HAP-1 (cell line): ENCODE data around the gene ZNHIT2.
A peak's percentile ranks its signal among the peaks of the same experiment; 100 is the strongest.
"Not testable (repeated sequence)": the region's sequence is repeated elsewhere in the genome, so short reads cannot be mapped to it uniquely, and the experiment has no call there.

Source experiments
- DNase-seq, 2 experiments: peaks; one replicate each; pipeline ENCODE4 v3.0.0-alpha.2; 2016 to 2020; ENCODE audit warnings: low spot score in 2 of 2
- H3K27me3 ChIP-seq: fragments of 250-450 bp; sonication (Bioruptor Pico); 2 replicates; pipeline ENCODE4 v1.5.1; 2020; ENCODE audit warnings: low read depth, mild to moderate bottlenecking, moderate library complexity
- H3K36me3 ChIP-seq: fragments of 250-450 bp; sonication (Bioruptor Pico); replicated peaks from 2 replicates; pipeline ENCODE4 v1.5.1; 2020; ENCODE audit warnings: mild to moderate bottlenecking
- H3K4me1 ChIP-seq: fragments of 250-450 bp; sonication (Bioruptor Pico); 2 replicates; pipeline ENCODE4 v1.5.1; 2020; ENCODE audit warnings: mild to moderate bottlenecking
- H3K4me3 ChIP-seq: fragments of 250-450 bp; sonication (Bioruptor Pico); 2 replicates; pipeline ENCODE4 v1.5.1; 2020; ENCODE audit warnings: mild to moderate bottlenecking, moderate library complexity
- H3K9me3 ChIP-seq: fragments of 250-450 bp; sonication (Bioruptor Pico); 2 replicates; pipeline ENCODE4 v1.5.1; 2020; ENCODE audit warnings: mild to moderate bottlenecking, moderate library complexity
- in situ Hi-C: fragments of 300-500 bp; cut with MboI; formaldehyde crosslinking; loops from 3 replicates; pipeline ENCODE4 v1.14.3; 2020; ENCODE audit warnings: low sequenced_read_pairs, inconsistent platforms, mixed read lengths

The ZNHIT2 gene

GRCh38 chr11:65117206-65118096 lies at the start of gene ZNHIT2:
Gene ZNHIT2 (minus strand): TSS chr11:65117701. CDS start chr11:65117653, 48 bp downstream.
- H3K4me1 ChIP-seq = peaks cover 28% of the 10 kb centered on the region
- H3K27me3 ChIP-seq = no peaks in the 10 kb centered on the region
- in situ Hi-C loops = loop anchor here (10.0 to 25.0 kb wide), 2 partner anchors 273 to 855 kb away; partner anchors contain the start of genes CDC42BPG and PLCB3
- peak; percentile 96 to 100 for DNase-seq
- H3K36me3 ChIP-seq = peaks cover 60% of the 10 kb centered on the region
- H3K9me3 ChIP-seq = no peaks in the 10 kb centered on the region
- H3K4me3 ChIP-seq = peak within 1 kb of the TSS; percentile 88

DNA sequence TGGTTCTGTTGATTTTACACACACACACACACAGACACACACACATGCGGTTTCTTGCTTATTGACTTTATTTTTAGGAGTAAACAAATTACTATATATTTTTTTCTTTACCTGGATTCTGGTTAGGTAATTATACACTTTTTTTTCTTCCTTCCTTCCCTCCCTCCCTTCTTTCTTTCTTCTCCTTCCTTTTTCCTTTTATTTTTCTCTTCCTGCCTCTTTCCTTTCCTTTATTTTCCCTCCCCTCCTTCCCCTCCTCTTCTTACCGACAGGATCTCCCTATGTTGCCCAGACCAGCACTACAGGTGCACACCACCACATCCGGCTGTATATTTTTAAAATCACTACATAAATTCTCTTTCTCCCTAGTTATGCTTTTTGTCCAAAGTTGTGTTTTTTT lies 49.4 kb upstream of the ZNHIT2 start:
- no peaks in the 10 kb centered on the region for H3K36me3 ChIP-seq
- no peak for DNase-seq
- no peak overlapping the region for H3K4me3 ChIP-seq
- H3K9me3 ChIP-seq = no peaks in the 10 kb centered on the region
- H3K27me3 ChIP-seq = no peaks in the 10 kb centered on the region
- in situ Hi-C loops = no loop called here
- H3K4me1 ChIP-seq = no peaks in the 10 kb centered on the region

- DNase-seq = no peak
- no peak overlapping the region for H3K4me3 ChIP-seq
Observed at GRCh38 chr11:65165410-65166317, 48.2 kb upstream of the ZNHIT2 start.

GRCh38 chr11:65163684-65164083 lies 46.2 kb upstream of the ZNHIT2 start:
- Histone ChIP-seq H3K4me3 (no peak overlapping the region), H3K9me3 (no peaks in the 10 kb centered on the region), H3K4me1 (no peaks in the 10 kb centered on the region), H3K27me3 (no peaks in the 10 kb centered on the region), H3K36me3 (no peaks in the 10 kb centered on the region)
- DNase-seq = no peak
- in situ Hi-C loops = no loop called here

More at GRCh38 chr11:65165410-65166317, 48.2 kb upstream of the ZNHIT2 start:
- Histone ChIP-seq H3K9me3 (no peaks in the 10 kb centered on the region), H3K36me3 (no peaks in the 10 kb centered on the region), H3K4me1 (no peaks in the 10 kb centered on the region), H3K27me3 (no peaks in the 10 kb centered on the region)
- in situ Hi-C loops = no loop called here

DNA sequence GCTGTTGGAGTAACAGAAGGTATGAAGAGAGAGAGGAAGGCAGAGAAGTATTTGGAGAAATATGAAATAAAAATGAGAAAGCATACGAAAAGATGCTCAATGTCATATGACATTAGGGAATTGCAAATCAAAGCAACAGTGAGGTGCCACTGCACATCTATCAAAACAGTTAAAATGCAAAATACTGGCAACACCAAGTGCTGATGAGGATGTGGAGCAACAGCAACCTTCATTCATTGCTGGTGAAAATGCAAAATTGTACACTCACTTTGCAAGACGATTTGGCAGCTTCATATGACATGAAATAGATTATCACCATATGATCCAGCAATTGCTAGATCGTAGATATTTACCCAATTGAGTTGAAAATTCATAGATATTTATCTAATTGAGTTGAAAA lies 43.1 kb upstream of the ZNHIT2 start:
- Histone ChIP-seq H3K27me3 (no peaks in the 10 kb centered on the region), H3K9me3 (no peaks in the 10 kb centered on the region), H3K36me3 (no peaks in the 10 kb centered on the region), H3K4me1 (no peaks in the 10 kb centered on the region), H3K4me3 (no peak overlapping the region)
- no peak for DNase-seq
- in situ Hi-C loops = no loop called here

GRCh38 chr11:65159012-65159411 lies 41.5 kb upstream of the ZNHIT2 start:
- Histone ChIP-seq H3K4me3 (no peak overlapping the region), H3K36me3 (no peaks in the 10 kb centered on the region), H3K27me3 (no peaks in the 10 kb centered on the region), H3K9me3 (no peaks in the 10 kb centered on the region; the same call in 1 of the 2 replicates), H3K4me1 (no peaks in the 10 kb centered on the region)
- in situ Hi-C loops = no loop called here
- no peak for DNase-seq

GRCh38 chr11:65157336-65157735 lies 39.8 kb upstream of the ZNHIT2 start:
- Histone ChIP-seq H3K9me3 (no peaks in the 10 kb centered on the region; the same call in 1 of the 2 replicates), H3K36me3 (no peaks in the 10 kb centered on the region), H3K4me1 (no peaks in the 10 kb centered on the region), H3K4me3 (no peak overlapping the region), H3K27me3 (peaks cover 2% of the 10 kb centered on the region; the same call in 1 of the 2 replicates)
- in situ Hi-C loops = no loop called here
- DNase-seq = no peak

- no peaks in the 10 kb centered on the region for H3K36me3 ChIP-seq
- no peak overlapping the region for H3K4me3 ChIP-seq
- no peak for DNase-seq
- H3K9me3 ChIP-seq = no peaks in the 10 kb centered on the region; the same call in 1 of the 2 replicates
- in situ Hi-C loops = no loop called here
- H3K4me1 ChIP-seq = no peaks in the 10 kb centered on the region
- peaks cover 5% of the 10 kb centered on the region; the same call in 1 of the 2 replicates for H3K27me3 ChIP-seq
Observed at GRCh38 chr11:65156926-65157325, 39.4 kb upstream of the ZNHIT2 start.

- Histone ChIP-seq H3K4me1 (no peaks in the 10 kb centered on the region), H3K9me3 (no peaks in the 10 kb centered on the region; the same call in 1 of the 2 replicates), H3K36me3 (no peaks in the 10 kb centered on the region), H3K4me3 (no peak overlapping the region), H3K27me3 (peaks cover 5% of the 10 kb centered on the region; the same call in 1 of the 2 replicates)
- in situ Hi-C loops = no loop called here
- no peak for DNase-seq
Observed at GRCh38 chr11:65156256-65156655, 38.8 kb upstream of the ZNHIT2 start.

DNA sequence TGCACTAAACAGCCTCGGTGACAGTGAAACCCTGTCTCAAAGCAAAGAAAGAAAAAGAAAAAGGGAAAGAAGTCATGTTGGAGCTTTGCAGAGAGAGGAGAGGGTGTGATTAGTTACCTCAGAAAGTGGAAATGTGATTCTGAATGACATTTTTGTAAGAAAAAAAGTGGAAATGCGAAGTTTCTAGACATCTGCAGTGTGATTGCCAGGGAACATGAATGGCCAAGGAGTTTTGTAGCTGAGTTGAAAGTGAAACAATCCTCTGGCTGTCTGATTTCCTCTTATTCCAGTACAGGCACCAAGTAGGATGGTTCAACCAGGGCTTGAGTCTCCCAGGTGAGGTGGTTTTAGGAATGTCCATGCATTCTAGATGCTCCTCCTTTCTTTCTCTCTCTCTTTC lies 34.6 kb upstream of the ZNHIT2 start:
- H3K36me3 ChIP-seq = no peaks in the 10 kb centered on the region
- DNase-seq = no peak
- H3K4me3 ChIP-seq = no peak overlapping the region
- in situ Hi-C loops = no loop called here
- H3K4me1 ChIP-seq = no peaks in the 10 kb centered on the region
- H3K9me3 ChIP-seq = no peaks in the 10 kb centered on the region; the same call in 1 of the 2 replicates
- peaks cover 5% of the 10 kb centered on the region; the same call in 1 of the 2 replicates for H3K27me3 ChIP-seq

DNA sequence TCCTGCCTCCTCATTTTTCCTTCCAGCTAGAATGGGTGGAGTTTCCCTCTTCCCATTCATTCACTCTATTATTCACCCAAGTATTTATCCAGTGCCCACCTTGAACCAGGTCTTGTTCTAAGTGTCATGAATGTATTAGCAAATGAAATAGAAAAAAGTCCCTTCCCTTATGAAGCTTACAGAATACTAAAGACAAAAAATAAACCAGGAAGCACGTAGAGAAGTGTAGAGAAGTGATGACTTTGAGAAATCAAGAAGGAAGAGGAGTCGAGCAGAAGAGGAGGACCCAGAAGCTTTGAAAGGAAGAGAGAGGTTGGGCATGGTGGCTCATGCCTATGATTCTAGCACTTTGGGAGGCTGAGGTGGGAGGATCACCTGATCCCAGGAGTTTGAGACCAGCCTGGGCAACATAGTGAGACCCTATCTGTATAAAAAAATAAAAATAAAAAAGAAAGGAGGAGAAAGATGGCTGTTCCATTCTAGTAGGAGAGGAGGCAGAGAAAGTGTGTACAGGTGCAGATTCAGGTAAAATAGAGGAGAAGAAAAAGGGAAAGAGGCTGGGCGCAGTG lies 33.9 kb upstream of the ZNHIT2 start:
- Histone ChIP-seq H3K27me3 (peaks cover 5% of the 10 kb centered on the region; the same call in 1 of the 2 replicates), H3K4me3 (no peak overlapping the region), H3K9me3 (no peaks in the 10 kb centered on the region; the same call in 1 of the 2 replicates), H3K4me1 (no peaks in the 10 kb centered on the region), H3K36me3 (no peaks in the 10 kb centered on the region)
- in situ Hi-C loops = no loop called here
- no peak for DNase-seq

DNA sequence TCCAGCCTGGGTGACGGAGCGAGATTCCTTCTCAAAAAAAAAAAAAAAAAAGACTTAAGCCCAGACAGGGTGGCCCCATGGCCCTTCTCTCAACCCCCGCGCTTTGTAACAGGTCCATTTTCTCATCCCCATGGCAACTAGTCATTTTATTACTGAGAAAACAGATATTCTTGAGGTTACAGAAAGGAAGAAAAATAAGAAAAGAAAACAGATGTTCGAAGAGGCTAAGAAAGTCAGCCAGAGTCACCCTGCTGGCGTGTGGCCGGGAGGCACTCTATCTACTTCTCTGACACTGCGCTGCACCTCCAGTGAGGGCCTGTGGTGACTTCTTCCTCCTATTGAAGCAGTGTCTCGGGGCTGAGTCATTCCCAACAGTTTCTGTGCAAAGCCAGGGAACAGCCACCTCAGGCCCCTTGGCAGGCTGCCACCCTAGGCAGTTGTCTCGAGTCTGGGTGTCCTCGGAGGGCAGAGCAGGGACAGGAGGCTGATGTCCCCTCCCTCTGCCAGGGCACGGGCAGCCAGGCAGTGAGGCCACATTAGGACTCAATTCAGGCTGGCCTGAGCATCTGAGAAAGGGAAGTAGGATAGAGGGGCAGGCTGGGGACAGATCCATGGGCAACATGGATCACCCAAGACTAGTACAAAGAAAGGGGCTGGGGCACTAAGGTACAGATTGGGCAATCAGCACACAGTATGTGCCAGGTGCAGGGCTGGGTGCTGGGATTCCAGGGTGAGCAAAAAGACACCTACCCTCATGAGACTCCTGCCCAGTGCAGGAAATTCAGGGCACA lies 33.2 kb upstream of the ZNHIT2 start:
- H3K27me3 ChIP-seq = peaks cover 5% of the 10 kb centered on the region; the same call in 1 of the 2 replicates
- no peak overlapping the region for H3K4me3 ChIP-seq
- no peaks in the 10 kb centered on the region for H3K4me1 ChIP-seq
- in situ Hi-C loops = no loop called here
- no peaks in the 10 kb centered on the region for H3K36me3 ChIP-seq
- no peaks in the 10 kb centered on the region; the same call in 1 of the 2 replicates for H3K9me3 ChIP-seq
- DNase-seq = peak in 1 of 2 experiments; percentile 42

DNA sequence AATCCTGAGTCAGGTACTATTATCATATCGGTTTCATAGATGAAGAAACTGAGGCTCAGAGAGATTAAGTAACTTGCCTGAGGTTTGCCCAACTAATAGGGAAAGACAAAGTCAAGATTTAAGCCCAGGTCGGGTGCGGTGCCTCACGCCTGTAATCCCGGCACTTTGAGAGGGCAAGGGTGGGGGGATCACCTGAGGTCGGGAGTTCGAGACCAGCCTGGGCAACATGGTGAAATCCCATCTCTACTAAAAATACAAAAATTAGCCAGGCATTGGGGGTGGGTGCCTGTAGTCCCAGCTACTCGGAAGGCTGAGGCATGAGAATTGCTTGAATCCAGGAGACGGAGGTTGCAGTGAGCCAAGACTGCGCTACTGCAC lies 32.6 kb upstream of the ZNHIT2 start:
- in situ Hi-C loops, H3K9me3 ChIP-seq, H3K36me3 ChIP-seq, H3K27me3 ChIP-seq, DNase-seq, H3K4me3 ChIP-seq, H3K4me1 ChIP-seq: not testable (repeated sequence)
